ENCODE results near the gene ZNRF2.

ZNRF2 gene

DNA sequence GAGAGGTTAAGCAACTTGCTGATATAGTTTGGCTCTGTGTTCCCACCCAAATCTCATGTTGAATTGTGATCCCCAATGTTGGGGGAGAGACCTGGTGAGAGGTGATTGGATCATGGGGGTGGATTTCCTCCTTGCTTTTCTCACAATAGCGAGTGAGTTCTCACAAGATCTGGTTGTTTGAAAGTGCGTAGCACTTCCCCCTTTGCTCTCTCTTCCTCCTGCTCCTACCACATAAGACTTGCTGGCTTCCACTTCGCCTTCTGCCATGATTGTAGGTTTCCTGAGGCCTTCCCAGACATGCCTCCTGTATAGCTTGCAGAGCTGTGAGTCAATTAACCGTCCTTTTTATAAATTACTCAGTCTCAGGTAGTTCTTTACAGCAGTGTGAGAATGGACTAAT is 13.5 kb upstream of the ZNRF2 start:
- H3K4me3 ChIP-seq (replicated peaks; ENCODE audit: low read depth, low read length): no peak overlapping the region
- DNase-seq (ENCODE audit: low read depth): no peak
- TF ChIP-seq, protein P1, sequence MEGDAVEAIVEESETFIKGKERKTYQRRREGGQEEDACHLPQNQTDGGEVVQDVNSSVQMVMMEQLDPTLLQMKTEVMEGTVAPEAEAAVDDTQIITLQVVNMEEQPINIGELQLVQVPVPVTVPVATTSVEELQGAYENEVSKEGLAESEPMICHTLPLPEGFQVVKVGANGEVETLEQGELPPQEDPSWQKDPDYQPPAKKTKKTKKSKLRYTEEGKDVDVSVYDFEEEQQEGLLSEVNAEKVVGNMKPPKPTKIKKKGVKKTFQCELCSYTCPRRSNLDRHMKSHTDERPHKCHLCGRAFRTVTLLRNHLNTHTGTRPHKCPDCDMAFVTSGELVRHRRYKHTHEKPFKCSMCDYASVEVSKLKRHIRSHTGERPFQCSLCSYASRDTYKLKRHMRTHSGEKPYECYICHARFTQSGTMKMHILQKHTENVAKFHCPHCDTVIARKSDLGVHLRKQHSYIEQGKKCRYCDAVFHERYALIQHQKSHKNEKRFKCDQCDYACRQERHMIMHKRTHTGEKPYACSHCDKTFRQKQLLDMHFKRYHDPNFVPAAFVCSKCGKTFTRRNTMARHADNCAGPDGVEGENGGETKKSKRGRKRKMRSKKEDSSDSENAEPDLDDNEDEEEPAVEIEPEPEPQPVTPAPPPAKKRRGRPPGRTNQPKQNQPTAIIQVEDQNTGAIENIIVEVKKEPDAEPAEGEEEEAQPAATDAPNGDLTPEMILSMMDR (IDR thresholded peaks at IDR 0.05; ENCODE audit: low read length, missing control alignments): no peak

DNA sequence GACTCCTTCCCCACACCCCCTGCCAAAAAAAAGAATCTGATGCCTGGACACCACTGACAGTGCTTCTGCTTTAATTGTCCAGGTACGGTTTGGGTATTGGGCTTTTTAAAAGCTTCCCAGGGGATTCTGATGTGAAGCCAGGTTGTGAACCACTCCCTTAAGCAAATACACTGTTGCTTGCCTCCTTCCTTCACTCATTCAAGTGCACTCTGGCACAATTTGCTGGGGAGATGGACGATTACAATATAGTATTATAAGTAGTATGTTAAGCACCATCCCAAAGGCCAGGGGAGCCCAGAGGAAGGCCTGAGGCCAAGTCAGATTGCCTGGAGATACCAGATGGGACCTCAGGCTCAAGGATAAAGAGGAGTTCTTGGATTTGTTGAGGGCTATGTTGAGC is 12.3 kb upstream of the ZNRF2 start:
- TF ChIP-seq, protein P1 (IDR thresholded peaks at IDR 0.05; ENCODE audit: low read length, missing control alignments): no peak
- no peak for DNase-seq (ENCODE audit: low read depth)
- no peak overlapping the region for H3K4me3 ChIP-seq (replicated peaks; ENCODE audit: low read depth, low read length)

DNA sequence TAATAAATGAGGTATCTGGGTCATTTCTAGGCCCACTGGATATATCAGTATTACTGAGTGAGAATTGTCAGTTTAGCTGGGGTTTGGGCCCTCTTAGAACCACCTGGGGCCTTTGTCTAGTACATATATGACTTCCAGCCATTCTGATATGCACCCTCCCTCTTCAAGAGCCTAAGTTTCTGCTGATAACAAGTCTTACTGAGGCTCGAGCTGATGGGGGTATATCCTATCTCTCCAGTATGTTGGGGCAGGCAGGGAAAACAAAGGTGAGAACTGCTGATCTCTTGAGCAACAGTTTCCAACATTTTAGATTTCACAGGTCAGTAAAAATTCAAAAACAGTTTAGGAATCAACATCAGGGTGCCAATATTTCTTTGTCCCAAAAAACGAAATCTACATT is 10.8 kb upstream of the ZNRF2 start:
- TF ChIP-seq, protein P1 (IDR thresholded peaks at IDR 0.05; ENCODE audit: low read length, missing control alignments): no peak
- DNase-seq (ENCODE audit: low read depth): no peak
- H3K4me3 ChIP-seq (replicated peaks; ENCODE audit: low read depth, low read length): no peak overlapping the region

DNA sequence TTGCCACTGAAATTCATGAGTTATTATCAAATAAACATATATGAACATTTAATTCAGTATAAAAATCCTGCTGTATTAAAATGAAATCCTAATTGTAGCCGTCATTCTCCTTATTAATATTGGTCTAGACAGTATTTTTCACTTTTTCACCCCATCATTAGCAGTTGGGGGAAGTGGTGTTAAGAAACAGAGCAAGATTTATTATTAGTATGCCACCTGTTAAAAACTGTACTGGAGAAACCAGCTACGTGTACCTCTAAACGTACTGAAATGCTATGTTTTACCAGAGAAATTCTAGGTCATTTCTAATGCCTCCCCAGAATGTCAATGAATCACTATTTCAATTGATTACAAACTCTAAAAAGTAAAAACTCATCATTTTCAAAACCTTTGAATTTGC is 9.8 kb upstream of the ZNRF2 start:
- DNase-seq (ENCODE audit: low read depth): no peak
- no peak overlapping the region for H3K4me3 ChIP-seq (replicated peaks; ENCODE audit: low read depth, low read length)
- TF ChIP-seq, protein P1 (IDR thresholded peaks at IDR 0.05; ENCODE audit: low read length, missing control alignments): no peak

DNA sequence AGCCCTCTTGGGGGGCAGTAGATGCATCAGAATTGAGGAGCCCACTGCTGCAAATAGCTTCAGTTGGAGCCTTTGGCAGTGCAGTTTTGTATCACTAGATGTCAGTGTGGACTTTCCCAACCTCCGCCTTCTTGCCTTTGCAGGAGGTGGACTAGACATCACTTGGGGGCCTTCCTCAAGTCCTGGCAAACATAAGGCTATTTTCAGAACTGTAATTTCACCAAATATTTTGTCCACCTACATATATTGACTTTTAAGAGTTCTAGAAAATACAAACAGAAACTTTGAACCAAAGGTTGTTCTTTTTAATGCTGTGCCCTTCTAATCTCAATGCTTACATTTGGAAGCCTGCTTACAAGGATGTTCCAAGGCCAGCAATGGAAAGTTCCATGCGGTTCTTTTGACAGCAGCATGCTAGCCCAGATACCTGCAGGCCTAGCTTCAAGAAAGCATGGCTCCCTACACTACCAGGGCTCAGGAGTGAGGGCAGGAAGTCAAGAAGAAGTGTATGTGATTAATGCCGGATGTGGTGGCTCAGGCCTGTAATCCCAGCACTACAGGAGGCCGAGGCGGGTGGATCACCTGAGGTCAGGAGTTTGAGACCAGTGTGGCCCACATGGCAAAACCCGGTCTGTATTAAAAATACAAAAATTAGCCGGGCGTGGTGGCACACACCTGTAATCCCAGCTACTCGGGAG is 8.0 kb upstream of the ZNRF2 start:
- peak; percentile 77 for DNase-seq (ENCODE audit: low read depth)
- TF ChIP-seq, protein P1 (IDR thresholded peaks at IDR 0.05; ENCODE audit: low read length, missing control alignments): peak; percentile 87

DNA sequence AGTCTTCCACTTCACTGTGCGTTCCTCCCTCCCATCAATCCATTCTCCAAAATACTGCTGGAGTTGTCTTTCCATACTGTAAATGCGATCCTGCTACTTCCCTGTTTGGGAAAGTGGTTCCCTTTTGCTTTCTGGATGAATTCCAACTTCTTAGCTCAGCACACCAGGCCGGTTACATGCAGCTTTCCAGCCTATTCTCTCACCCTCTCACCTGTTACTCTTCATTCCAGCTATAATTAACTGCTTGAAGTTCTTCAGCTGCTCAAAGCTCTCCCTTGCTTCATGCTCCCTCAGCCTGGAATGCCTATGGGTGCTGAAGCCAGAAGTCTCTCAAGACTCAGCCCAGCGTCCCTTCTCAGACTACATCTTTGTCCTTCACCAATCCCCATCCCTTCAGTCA is 6.0 kb upstream of the ZNRF2 start:
- DNase-seq (ENCODE audit: low read depth): no peak
- TF ChIP-seq, protein P1 (IDR thresholded peaks at IDR 0.05; ENCODE audit: low read length, missing control alignments): no peak
- H3K4me3 ChIP-seq (replicated peaks; ENCODE audit: low read depth, low read length): no peak overlapping the region

More for the DNA sequence above, 8.0 kb upstream of the ZNRF2 start:
- no peak overlapping the region for H3K4me3 ChIP-seq (replicated peaks; ENCODE audit: low read depth, low read length)
